Endodermal cell (in vitro differentiated cells): Measurements from ENCODE around the gene PRKCA. TPM values are rescaled to one million over a fixed set of nuclear protein-coding genes. Genes with fewer than 3 reads are reported as not detected.
A peak's percentile ranks its signal among the peaks of the same experiment; 100 is the strongest.

Source experiments
- DNase-seq: peaks from one replicate; pipeline ENCODE4 v3.0.0-alpha.2; 2017
- H3K27ac ChIP-seq: 2 replicates; pipeline ENCODE4 v1.5.1; 2013; ENCODE audit warnings: mild to moderate bottlenecking, low read depth, low read length, moderate library complexity
- H3K27me3 ChIP-seq: 2 replicates; pipeline ENCODE4 v1.6.1; 2013; ENCODE audit warnings: mild to moderate bottlenecking, low read length, moderate library complexity; ENCODE audit not compliant: insufficient read depth, control insufficient read depth, poor library complexity, severe bottlenecking
- H3K36me3 ChIP-seq: 2 replicates; pipeline ENCODE4 v1.7.0; 2013; ENCODE audit warnings: mild to moderate bottlenecking, low read length, moderate library complexity; ENCODE audit not compliant: control insufficient read depth, insufficient read depth
- H3K4me1 ChIP-seq: one replicate; pipeline ENCODE4 v1.7.0; 2013; ENCODE audit warnings: low read length; ENCODE audit not compliant: control insufficient read depth, insufficient read depth
- H3K4me3 ChIP-seq: 2 replicates; pipeline ENCODE4 v1.5.1; 2013; ENCODE audit warnings: mild to moderate bottlenecking, low read length, moderate library complexity
- H3K9ac ChIP-seq: 2 replicates; pipeline ENCODE4 v1.6.1; 2013; ENCODE audit warnings: mild to moderate bottlenecking, low read length, moderate library complexity; ENCODE audit not compliant: poor library complexity, severe bottlenecking; ENCODE audit errors: extremely low read depth
- H3K9me3 ChIP-seq: 2 replicates; pipeline ENCODE4 v1.6.1; 2013; ENCODE audit warnings: mild to moderate bottlenecking, low read length, moderate library complexity; ENCODE audit not compliant: control insufficient read depth
- H3K27ac Mint-ChIP-seq: 2 replicates; pipeline ENCODE4 v1.8.0; 2020; ENCODE audit warnings: mixed read lengths
- H3K27me3 Mint-ChIP-seq: 2 replicates; pipeline ENCODE4 v1.8.0; 2021; ENCODE audit warnings: mild to moderate bottlenecking, mixed read lengths; ENCODE audit not compliant: insufficient read depth
- H3K36me3 Mint-ChIP-seq: 2 replicates; pipeline ENCODE4 v1.8.0; 2020; ENCODE audit warnings: low read depth, mixed read lengths
- H3K4me1 Mint-ChIP-seq: 2 replicates; pipeline ENCODE4 v1.8.0; 2020; ENCODE audit warnings: mixed read lengths
- H3K4me3 Mint-ChIP-seq: 2 replicates; pipeline ENCODE4 v1.8.0; 2020; ENCODE audit warnings: mild to moderate bottlenecking, moderate library complexity, mixed read lengths
- H3K9me3 Mint-ChIP-seq: 2 replicates; pipeline ENCODE4 v1.8.0; 2020; ENCODE audit warnings: mild to moderate bottlenecking, mixed read lengths
- CTCF ChIP-seq: fragments of 200-600 bp; sonication (generic); conservative IDR thresholded peaks from 2 replicates; pipeline ENCODE4 v1.5.0; 2021; ENCODE audit warnings: antibody characterized with exemption, mild to moderate bottlenecking
- WGBS, 2 experiments: methylation state at CpG; one replicate each; pipeline versions ENCODE4 v1.1.5 to v1.1.7; 2013; ENCODE audit warnings: missing lambda C conversion rate in 2 of 2, mixed read lengths in 1 of 2; ENCODE audit not compliant: insufficient coverage in 1 of 2, insufficient read length in 1 of 2; 5-methylcytosine and 5-hydroxymethylcytosine counted together
- total RNA-seq, 2 donors: library from RNA; stranded (reverse); fragmentation: NEBNext Ultra II Directional in 1 of 2; extraction: Animal tissue kit (Norgen Biotek cat#: 25700) in 1 of 2; gene quantifications; 2 replicates in 1 of 2; 3 replicates in 1 of 2; pipeline ENCODE4 v1.2.1, GENCODE V29; 2021

The PRKCA gene
- total RNA-seq, 2 donors from 2014 or later, result 8.7 to 14.6 TPM

GRCh38 chr17:66467766-66468165 lies 165.4 kb downstream of the PRKCA start:
- H3K27me3 ChIP-seq, result no peaks in the 10 kb centered on the region
- H3K27me3 Mint-ChIP-seq, result no peaks in the 10 kb centered on the region
- H3K9me3 ChIP-seq, result no peaks in the 10 kb centered on the region
- no peaks in the 10 kb centered on the region for H3K36me3 Mint-ChIP-seq
- peaks cover 33% of the 10 kb centered on the region for H3K4me1 Mint-ChIP-seq
- no peak overlapping the region for H3K4me3 Mint-ChIP-seq
- DNase-seq, result no peak
- no peaks in the 10 kb centered on the region for H3K4me1 ChIP-seq
- no peak overlapping the region for H3K4me3 ChIP-seq
- no peak overlapping the region for H3K27ac ChIP-seq
- no peaks in the 10 kb centered on the region for H3K36me3 ChIP-seq
- H3K9ac ChIP-seq, result no peak overlapping the region
- 91 to 94% methylated on average over 5 to 6 of the region's 6 CpGs for WGBS, 2 experiments
- H3K27ac Mint-ChIP-seq, result no peak overlapping the region
- TF ChIP-seq CTCF, result no peak
- H3K9me3 Mint-ChIP-seq, result no peaks in the 10 kb centered on the region

GRCh38 chr17:66468241-66469087 lies 166.1 kb downstream of the PRKCA start:
- no peaks in the 10 kb centered on the region for H3K9me3 ChIP-seq
- TF ChIP-seq CTCF, result no peak
- Mint-ChIP-seq H3K4me3 (no peak overlapping the region), H3K9me3 (no peaks in the 10 kb centered on the region), H3K36me3 (no peaks in the 10 kb centered on the region), H3K4me1 (peaks cover 38% of the 10 kb centered on the region), H3K27ac (peak overlapping the region; percentile 76), H3K27me3 (no peaks in the 10 kb centered on the region)
- no peaks in the 10 kb centered on the region for H3K4me1 ChIP-seq
- no peaks in the 10 kb centered on the region for H3K27me3 ChIP-seq
- H3K27ac ChIP-seq, result peak overlapping the region; percentile 34
- H3K9ac ChIP-seq, result peak overlapping the region; percentile 11
- H3K4me3 ChIP-seq, result no peak overlapping the region
- 68 to 71% methylated on average over 4 to 5 of the region's 5 CpGs for WGBS, 2 experiments
- no peak for DNase-seq
- no peaks in the 10 kb centered on the region for H3K36me3 ChIP-seq

- Mint-ChIP-seq H3K4me1 (peaks cover 42% of the 10 kb centered on the region), H3K4me3 (no peak overlapping the region), H3K27me3 (no peaks in the 10 kb centered on the region), H3K27ac (peak overlapping the region; percentile 76), H3K9me3 (no peaks in the 10 kb centered on the region), H3K36me3 (no peaks in the 10 kb centered on the region)
- Histone ChIP-seq H3K36me3 (no peaks in the 10 kb centered on the region), H3K9me3 (no peaks in the 10 kb centered on the region), H3K27ac (peak overlapping the region; percentile 34), H3K27me3 (no peaks in the 10 kb centered on the region), H3K9ac (peak overlapping the region; percentile 11), H3K4me1 (no peaks in the 10 kb centered on the region), H3K4me3 (no peak overlapping the region)
- DNase-seq, result no peak
- TF ChIP-seq CTCF, result no peak
- WGBS, 2 experiments, result 14 to 32% methylated on average over 3 of the region's 3 CpGs
Observed at GRCh38 chr17:66469088-66469442, 166.7 kb downstream of the PRKCA start.
